LNCAP (cell line): ENCODE data around the gene SLC5A6.

Source experiments
- CTCF ChIP-seq: fragments of 450-650 bp; IDR thresholded peaks from 2 replicates; pipeline ENCODE4 v1.5.1; 2017; ENCODE audit warnings: mild to moderate bottlenecking

The SLC5A6 gene

GRCh38 chr2:27186613-27187345 lies 25.3 kb downstream of the SLC5A6 start:
- no peak for TF ChIP-seq CTCF

GRCh38 chr2:27185331-27186026 lies 26.6 kb downstream of the SLC5A6 start:
- TF ChIP-seq CTCF = no peak

GRCh38 chr2:27184115-27184514 lies 28.0 kb downstream of the SLC5A6 start:
- TF ChIP-seq CTCF = no peak

GRCh38 chr2:27182346-27182745 lies 29.7 kb downstream of the SLC5A6 start:
- TF ChIP-seq CTCF = no peak

- no peak for TF ChIP-seq CTCF
Observed at GRCh38 chr2:27179344-27180000, 32.6 kb downstream of the SLC5A6 start.

- TF ChIP-seq CTCF = no peak
Observed at GRCh38 chr2:27178469-27178868, 33.6 kb downstream of the SLC5A6 start.

GRCh38 chr2:27177441-27178351 lies 34.4 kb downstream of the SLC5A6 start:
- no peak for TF ChIP-seq CTCF
